HG03103 (cell line): ENCODE results near the gene IQSEC3.
"Not testable (repeated sequence)": the region's sequence is repeated elsewhere in the genome, so short reads cannot be mapped to it uniquely, and the experiment has no call there.

Experiments
- ATAC-seq: cut with Tn5 transposase; IDR thresholded peaks from one replicate; pipeline ENCODE4 v1.9.1; 2021; ENCODE audit warnings: low read depth; ENCODE audit not compliant: unreplicated experiment

The IQSEC3 gene

GRCh38 chr12:66428-66781 lies at the start of gene IQSEC3:
IQSEC3 (plus strand) TSS chr12:66767; CDS start chr12:66883, 116 bp downstream.
- ATAC-seq: not testable (repeated sequence)

GRCh38 chr12:17370-18340 lies 48.9 kb upstream of the IQSEC3 start:
- not testable (repeated sequence) for ATAC-seq

GRCh38 chr12:18821-19567 lies 47.6 kb upstream of the IQSEC3 start:
- not testable (repeated sequence) for ATAC-seq

- not testable (repeated sequence) for ATAC-seq
These were observed 46.7 kb upstream of the IQSEC3 start for GRCh38 chr12:19906-20305.

GRCh38 chr12:20757-21156 lies 45.8 kb upstream of the IQSEC3 start:
- ATAC-seq: no peak

GRCh38 chr12:21301-22189 lies 45.0 kb upstream of the IQSEC3 start:
- ATAC-seq: peak; percentile 56

- ATAC-seq: peak; percentile 20
These were observed 44.4 kb upstream of the IQSEC3 start for GRCh38 chr12:22190-22529.

GRCh38 chr12:22530-23201 lies 43.9 kb upstream of the IQSEC3 start:
- ATAC-seq: no peak

- ATAC-seq: not testable (repeated sequence)
These were observed 38.7 kb upstream of the IQSEC3 start for GRCh38 chr12:27904-28303.

GRCh38 chr12:38775-39174 lies 27.8 kb upstream of the IQSEC3 start:
- ATAC-seq: not testable (repeated sequence)

- ATAC-seq: not testable (repeated sequence)
These were observed 26.9 kb upstream of the IQSEC3 start for GRCh38 chr12:39555-40265.

GRCh38 chr12:44352-44751 lies 22.2 kb upstream of the IQSEC3 start:
- not testable (repeated sequence) for ATAC-seq

GRCh38 chr12:45235-45990 lies 21.2 kb upstream of the IQSEC3 start:
- not testable (repeated sequence) for ATAC-seq

- not testable (repeated sequence) for ATAC-seq
These were observed 20.6 kb upstream of the IQSEC3 start for GRCh38 chr12:45991-46358.

- not testable (repeated sequence) for ATAC-seq
These were observed 20.0 kb upstream of the IQSEC3 start for GRCh38 chr12:46542-46941.

- not testable (repeated sequence) for ATAC-seq
These were observed 18.8 kb upstream of the IQSEC3 start for GRCh38 chr12:47699-48226.

- ATAC-seq: not testable (repeated sequence)
These were observed 17.4 kb upstream of the IQSEC3 start for GRCh38 chr12:49149-49548.

- ATAC-seq: not testable (repeated sequence)
These were observed 15.5 kb upstream of the IQSEC3 start for GRCh38 chr12:51087-51486.
